ENCODE data around the gene OAS1. TPM values are rescaled to one million over a fixed set of nuclear protein-coding genes. Genes with fewer than 3 reads are reported as not detected.
"Not testable (repeated sequence)": the region's sequence is repeated elsewhere in the genome, so short reads cannot be mapped to it uniquely, and the experiment has no call there.

The OAS1 gene
- total RNA-seq, 2 donors from 2014 or later: 13.8 to 18.1 TPM

GRCh38 chr12:112948806-112949205, 42.0 kb downstream of the OAS1 start:
- ATAC-seq (no peak), DNase-seq (no peak)
- intact Hi-C loops (cut with DNase I): no loop called here

- ATAC-seq: no peak
- DNase-seq: no peak
- intact Hi-C loops (cut with DNase I): no loop called here
Observed at GRCh38 chr12:112950701-112951100, 43.9 kb downstream of the OAS1 start.

- DNase-seq; ATAC-seq; intact Hi-C loops (cut with DNase I): not testable (repeated sequence)
Observed at GRCh38 chr12:112957125-112957524, 50.4 kb downstream of the OAS1 start.

- ATAC-seq (no peak), DNase-seq (no peak)
- intact Hi-C loops (cut with DNase I): no loop called here
Observed at GRCh38 chr12:112961074-112961473, 54.3 kb downstream of the OAS1 start.

- DNase-seq (no peak), ATAC-seq (no peak)
- intact Hi-C loops (cut with DNase I): no loop called here
Observed at GRCh38 chr12:112961536-112961935, 54.8 kb downstream of the OAS1 start.

GRCh38 chr12:112962561-112962960, 55.8 kb downstream of the OAS1 start:
- no peak for ATAC-seq
- intact Hi-C loops (cut with DNase I): no loop called here

GRCh38 chr12:112963227-112963861, 56.6 kb downstream of the OAS1 start:
- intact Hi-C loops (cut with DNase I): no loop called here
- DNase-seq: no peak
- peak in 1 of 2 donors; percentile 34 for ATAC-seq

More at GRCh38 chr12:112962561-112962960, 55.8 kb downstream of the OAS1 start:
- DNase-seq: no peak

- ATAC-seq: no peak
- intact Hi-C loops (cut with DNase I): no loop called here
- DNase-seq: no peak
Observed at GRCh38 chr12:112964067-112964670, 57.4 kb downstream of the OAS1 start.

- intact Hi-C loops (cut with DNase I): no loop called here
- DNase-seq (no peak), ATAC-seq (no peak)
Observed at GRCh38 chr12:112964915-112965314, 58.2 kb downstream of the OAS1 start.

- intact Hi-C loops (cut with DNase I): no loop called here
- no peak for DNase-seq
- ATAC-seq: no peak
Observed at GRCh38 chr12:112965643-112966042, 58.9 kb downstream of the OAS1 start.

- intact Hi-C loops (cut with DNase I): no loop called here
- no peak for ATAC-seq
- no peak for DNase-seq
Observed at GRCh38 chr12:112967306-112967705, 60.5 kb downstream of the OAS1 start.

- DNase-seq: no peak
- no peak for ATAC-seq
Observed at GRCh38 chr12:112967858-112968257, 61.1 kb downstream of the OAS1 start.

More at GRCh38 chr12:112967858-112968257, 61.1 kb downstream of the OAS1 start:
- intact Hi-C loops (cut with DNase I): no loop called here

Other genes starting within 250 kb of the OAS1 start
- gene RPH3A, start 115.2 kb upstream of the OAS1 start, total RNA-seq: under 1 TPM; 0.18 to 0.29 TPM
- gene OAS3, start 31.5 kb downstream of the OAS1 start, total RNA-seq: 10 to 100 TPM in 1 of 2 donors, 1 to 10 TPM in 1; 8.1 to 19.4 TPM
- gene OAS2, start 71.6 kb downstream of the OAS1 start, total RNA-seq: 10 to 100 TPM in 1 of 2 donors, 1 to 10 TPM in 1; 6.5 to 18.4 TPM
- gene DTX1, start 149.8 kb downstream of the OAS1 start, total RNA-seq: 1 to 10 TPM; 6.3 to 9.8 TPM
- gene RASAL1, start 228.8 kb downstream of the OAS1 start, total RNA-seq: not detected
- gene CFAP73, start 242.8 kb downstream of the OAS1 start, total RNA-seq: not detected